PC-9 (cell line): Measurements from ENCODE around the gene XRCC2. TPM values are rescaled to one million over a fixed set of nuclear protein-coding genes. Genes with fewer than 3 reads are reported as not detected.

Experiments used
- BruUV-seq: library from RNA; stranded (reverse); fragments of 400-500 nt; replicated peaks from 2 replicates; lab custom pipeline; 2021; lab: Mats Ljungman, UMichigan
- CTCF ChIA-PET: fragments of 300-600 bp; sonication (Branson Sonifier 250); formaldehyde crosslinking; loops from one replicate; lab custom pipeline; 2022; ENCODE audit warnings: antibody characterized with exemption; lab: Charles Lee
- POLR2A ChIA-PET: fragments of 300-600 bp; sonication (Branson Sonifier 250); formaldehyde crosslinking; loops from one replicate; lab custom pipeline; 2022; ENCODE audit warnings: antibody characterized with exemption; ENCODE audit not compliant: unreplicated experiment; lab: Charles Lee
- DNase-seq, 2 experiments: peaks; one replicate each; pipeline versions ENCODE4 v3.0.0 to v3.0.0-alpha.2; 2015 to 2022; ENCODE audit warnings: mixed read lengths in 1 of 2
- H2AFZ ChIP-seq: fragments of 200-600 bp; sonication (generic); 2 replicates; pipeline ENCODE4 v1.8.1; 2017; ENCODE audit warnings: antibody characterized with exemption
- H3F3A ChIP-seq: fragments of 200-600 bp; sonication (generic); 2 replicates; pipeline ENCODE4 v1.8.1; 2017; ENCODE audit warnings: antibody characterized with exemption, mild to moderate bottlenecking, low read depth; ENCODE audit not compliant: insufficient read depth
- H3K27ac ChIP-seq: fragments of 200-600 bp; sonication (generic); 2 replicates; pipeline ENCODE4 v1.6.1; 2016; ENCODE audit warnings: mixed run types
- H3K27me3 ChIP-seq: fragments of 200-600 bp; sonication (generic); 2 replicates; pipeline ENCODE4 v1.6.1; 2016; ENCODE audit warnings: low read depth, mixed run types; ENCODE audit not compliant: insufficient read depth
- H3K36me3 ChIP-seq: fragments of 200-600 bp; sonication (generic); 2 replicates; pipeline ENCODE4 v1.6.1; 2016; ENCODE audit warnings: low read depth, mixed run types
- H3K4me1 ChIP-seq: fragments of 200-600 bp; sonication (generic); replicated peaks from 2 replicates; pipeline ENCODE4 v1.6.1; 2016; ENCODE audit warnings: mixed run types; ENCODE audit not compliant: insufficient read depth
- H3K4me2 ChIP-seq: fragments of 200-600 bp; sonication (generic); 2 replicates; pipeline ENCODE4 v1.6.1; 2017; ENCODE audit warnings: mixed run types
- H3K4me3 ChIP-seq: fragments of 200-600 bp; sonication (generic); 2 replicates; pipeline ENCODE4 v1.6.1; 2016; ENCODE audit warnings: mixed run types
- H3K79me2 ChIP-seq: fragments of 200-600 bp; sonication (generic); 2 replicates; pipeline ENCODE4 v1.6.1; 2017; ENCODE audit warnings: low read depth, mixed run types
- H3K9me2 ChIP-seq: fragments of 200-600 bp; sonication (generic); 2 replicates; pipeline ENCODE4 v1.8.1; 2017; ENCODE audit warnings: mild to moderate bottlenecking; ENCODE audit not compliant: insufficient read depth
- H3K9me3 ChIP-seq: fragments of 200-600 bp; sonication (generic); 2 replicates; pipeline ENCODE4 v1.8.1; 2016; ENCODE audit warnings: low read depth; ENCODE audit not compliant: insufficient read depth
- H4K20me1 ChIP-seq: fragments of 200-600 bp; sonication (generic); 2 replicates; pipeline ENCODE4 v1.8.1; 2017; ENCODE audit not compliant: insufficient read depth
- EZH2 ChIP-seq: fragments of 200-600 bp; sonication (generic); IDR thresholded peaks from 2 replicates; pipeline ENCODE4 v1.8.0; 2017; ENCODE audit warnings: antibody characterized with exemption, low read depth
- intact Hi-C: fragments of 100-400 bp; cut with micrococcal nuclease; formaldehyde crosslinking; loops from one replicate; pipeline ENCODE4 v1.10.0; 2022; ENCODE audit not compliant: unreplicated experiment
- total RNA-seq: library from RNA; stranded (reverse); gene quantifications from 2 replicates; pipeline ENCODE4 v1.2.3, GENCODE V29; 2021
- TF ChIP-seq, protein P1 (sequence below): fragments of 200-600 bp; sonication (generic); conservative IDR thresholded peaks from 2 replicates; pipeline ENCODE4 v1.6.1; 2017; ENCODE audit warnings: mixed run types, antibody characterized with exemption, mild to moderate bottlenecking, moderate library complexity

XRCC2 gene
- total RNA-seq, 1 experiment from 2014 or later, result 25.0 TPM

DNA sequence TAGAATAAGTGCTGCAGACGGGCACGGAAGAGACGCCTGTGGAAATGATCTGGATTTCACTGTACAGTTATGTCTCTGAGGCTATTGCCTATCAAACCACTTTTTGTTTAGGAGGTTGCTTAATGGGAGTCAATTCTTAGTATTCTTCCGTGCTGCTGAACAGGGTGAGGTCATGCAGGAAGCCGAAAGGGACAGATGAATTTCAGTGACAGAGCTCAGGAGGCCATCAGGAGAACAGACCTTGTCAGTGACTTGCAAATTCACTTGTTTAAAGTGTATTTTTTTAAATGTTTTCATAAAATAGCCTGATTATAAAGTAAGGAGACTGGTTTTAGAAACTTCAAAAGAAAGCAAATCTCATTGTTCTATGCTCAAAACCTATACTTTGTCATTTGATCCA, 58.9 kb downstream of the XRCC2 start:
- POLR2A ChIA-PET, result no interaction called here
- no TSS peak for BruUV-seq

DNA sequence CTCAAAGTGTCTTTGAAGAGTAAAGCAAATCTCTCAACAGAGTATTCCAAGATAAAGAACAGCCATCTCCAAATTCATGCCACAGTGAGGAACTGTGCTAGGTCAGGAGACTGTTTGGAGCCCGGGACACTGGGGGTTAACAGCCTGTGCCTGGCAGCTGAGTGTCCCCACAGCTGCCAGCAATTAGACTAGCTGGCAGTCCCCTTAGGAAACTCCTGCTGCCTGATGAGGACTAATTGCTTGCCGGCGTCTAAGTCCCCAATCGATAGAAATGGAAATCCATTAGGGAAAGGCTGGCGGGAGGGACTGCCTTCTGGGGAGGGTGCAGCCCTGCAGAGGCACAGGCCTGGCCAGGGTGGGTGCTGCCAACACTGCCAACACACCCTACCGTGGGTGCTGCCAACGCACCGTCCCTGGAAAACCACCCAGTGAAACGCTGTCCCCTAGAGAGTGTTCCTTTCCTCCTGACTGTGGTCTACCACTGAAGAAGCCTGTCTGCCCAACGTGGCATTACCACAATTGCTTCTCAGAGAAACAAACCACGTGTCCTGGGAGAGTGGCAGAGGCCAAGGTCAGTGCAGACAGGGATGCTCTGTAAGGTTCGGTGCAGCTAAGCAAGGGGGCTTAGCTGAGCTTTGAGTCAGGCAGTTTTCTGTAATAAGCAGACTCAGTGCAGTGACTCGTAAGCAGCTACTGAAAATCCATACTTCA, 60.8 kb downstream of the XRCC2 start:
- Histone ChIP-seq H3K27ac (no peak overlapping the region), H3K4me1 (no peaks in the 10 kb centered on the region), H4K20me1 (no peaks in the 10 kb centered on the region), H3F3A (no peaks in the 10 kb centered on the region), H3K4me3 (no peak overlapping the region), H3K36me3 (no peaks in the 10 kb centered on the region), H3K27me3 (no peaks in the 10 kb centered on the region), H2AFZ (no peak overlapping the region), H3K4me2 (no peak overlapping the region), H3K9me3 (no peaks in the 10 kb centered on the region), H3K9me2 (no peaks in the 10 kb centered on the region), H3K79me2 (no peaks in the 10 kb centered on the region)
- TF ChIP-seq, protein P1, sequence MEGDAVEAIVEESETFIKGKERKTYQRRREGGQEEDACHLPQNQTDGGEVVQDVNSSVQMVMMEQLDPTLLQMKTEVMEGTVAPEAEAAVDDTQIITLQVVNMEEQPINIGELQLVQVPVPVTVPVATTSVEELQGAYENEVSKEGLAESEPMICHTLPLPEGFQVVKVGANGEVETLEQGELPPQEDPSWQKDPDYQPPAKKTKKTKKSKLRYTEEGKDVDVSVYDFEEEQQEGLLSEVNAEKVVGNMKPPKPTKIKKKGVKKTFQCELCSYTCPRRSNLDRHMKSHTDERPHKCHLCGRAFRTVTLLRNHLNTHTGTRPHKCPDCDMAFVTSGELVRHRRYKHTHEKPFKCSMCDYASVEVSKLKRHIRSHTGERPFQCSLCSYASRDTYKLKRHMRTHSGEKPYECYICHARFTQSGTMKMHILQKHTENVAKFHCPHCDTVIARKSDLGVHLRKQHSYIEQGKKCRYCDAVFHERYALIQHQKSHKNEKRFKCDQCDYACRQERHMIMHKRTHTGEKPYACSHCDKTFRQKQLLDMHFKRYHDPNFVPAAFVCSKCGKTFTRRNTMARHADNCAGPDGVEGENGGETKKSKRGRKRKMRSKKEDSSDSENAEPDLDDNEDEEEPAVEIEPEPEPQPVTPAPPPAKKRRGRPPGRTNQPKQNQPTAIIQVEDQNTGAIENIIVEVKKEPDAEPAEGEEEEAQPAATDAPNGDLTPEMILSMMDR, result no peak
- no peak for TF ChIP-seq EZH2
- ChIA-PET POLR2A (no interaction called here), CTCF (no interaction called here)
- intact Hi-C loops, result no loop called here
- no peak for DNase-seq
- no TSS peak for BruUV-seq

More for the DNA sequence above, 58.9 kb downstream of the XRCC2 start:
- no peaks in the 10 kb centered on the region for H3K36me3 ChIP-seq
- no peak for DNase-seq
- no peak overlapping the region for H3K4me2 ChIP-seq
- intact Hi-C loops, result no loop called here
- no peaks in the 10 kb centered on the region for H4K20me1 ChIP-seq
- TF ChIP-seq EZH2, result no peak
- TF ChIP-seq, protein P1, result no peak
- H3K9me2 ChIP-seq, result no peaks in the 10 kb centered on the region
- H3K4me3 ChIP-seq, result no peak overlapping the region
- H3K27me3 ChIP-seq, result no peaks in the 10 kb centered on the region
- no peaks in the 10 kb centered on the region for H3K79me2 ChIP-seq
- no peak overlapping the region for H3K27ac ChIP-seq
- CTCF ChIA-PET, result no interaction called here
- H3K9me3 ChIP-seq, result no peaks in the 10 kb centered on the region
- H3F3A ChIP-seq, result no peaks in the 10 kb centered on the region
- no peak overlapping the region for H2AFZ ChIP-seq
- H3K4me1 ChIP-seq, result no peaks in the 10 kb centered on the region

DNA sequence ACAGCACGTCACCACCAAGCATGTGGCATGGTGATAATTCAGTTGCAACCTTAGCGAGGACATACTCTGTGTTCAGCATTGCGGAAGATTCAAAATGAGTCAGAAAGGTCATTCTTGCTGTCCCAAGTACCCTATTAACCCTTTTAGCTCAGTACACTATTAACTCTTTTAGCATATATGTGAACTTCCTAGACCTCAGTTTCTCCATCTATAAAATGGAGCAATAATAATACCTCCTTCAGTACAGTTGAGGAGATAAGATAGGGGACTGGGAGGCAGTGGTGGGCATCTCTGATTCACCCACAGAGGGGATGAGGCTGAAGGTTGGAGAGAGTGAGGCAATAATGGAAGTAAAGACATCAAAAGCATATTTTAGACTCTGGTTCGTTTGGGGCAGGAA, 67.3 kb downstream of the XRCC2 start:
- no peaks in the 10 kb centered on the region for H3K27me3 ChIP-seq
- no peak overlapping the region for H3K4me3 ChIP-seq
- intact Hi-C loops, result no loop called here
- no peaks in the 10 kb centered on the region for H3K4me1 ChIP-seq
- no peak for DNase-seq
- H4K20me1 ChIP-seq, result no peaks in the 10 kb centered on the region
- H2AFZ ChIP-seq, result no peak overlapping the region
- no peaks in the 10 kb centered on the region for H3K9me2 ChIP-seq
- H3K4me2 ChIP-seq, result no peak overlapping the region
- H3K79me2 ChIP-seq, result no peaks in the 10 kb centered on the region
- ChIA-PET POLR2A (no interaction called here), CTCF (no interaction called here)
- no peaks in the 10 kb centered on the region for H3F3A ChIP-seq
- H3K9me3 ChIP-seq, result no peaks in the 10 kb centered on the region
- H3K36me3 ChIP-seq, result no peaks in the 10 kb centered on the region
- TF ChIP-seq, protein P1, result no peak
- no peak for TF ChIP-seq EZH2
- no TSS peak for BruUV-seq
- no peak overlapping the region for H3K27ac ChIP-seq
